Measurements from ENCODE around the gene RPH3AL.

GRCh38 chr17:349666-350065, 2.9 kb downstream of the RPH3AL start:
- TF ChIP-seq POLR2A (IDR thresholded peaks at IDR 0.05) = no peak
- TF ChIP-seq, protein P1, sequence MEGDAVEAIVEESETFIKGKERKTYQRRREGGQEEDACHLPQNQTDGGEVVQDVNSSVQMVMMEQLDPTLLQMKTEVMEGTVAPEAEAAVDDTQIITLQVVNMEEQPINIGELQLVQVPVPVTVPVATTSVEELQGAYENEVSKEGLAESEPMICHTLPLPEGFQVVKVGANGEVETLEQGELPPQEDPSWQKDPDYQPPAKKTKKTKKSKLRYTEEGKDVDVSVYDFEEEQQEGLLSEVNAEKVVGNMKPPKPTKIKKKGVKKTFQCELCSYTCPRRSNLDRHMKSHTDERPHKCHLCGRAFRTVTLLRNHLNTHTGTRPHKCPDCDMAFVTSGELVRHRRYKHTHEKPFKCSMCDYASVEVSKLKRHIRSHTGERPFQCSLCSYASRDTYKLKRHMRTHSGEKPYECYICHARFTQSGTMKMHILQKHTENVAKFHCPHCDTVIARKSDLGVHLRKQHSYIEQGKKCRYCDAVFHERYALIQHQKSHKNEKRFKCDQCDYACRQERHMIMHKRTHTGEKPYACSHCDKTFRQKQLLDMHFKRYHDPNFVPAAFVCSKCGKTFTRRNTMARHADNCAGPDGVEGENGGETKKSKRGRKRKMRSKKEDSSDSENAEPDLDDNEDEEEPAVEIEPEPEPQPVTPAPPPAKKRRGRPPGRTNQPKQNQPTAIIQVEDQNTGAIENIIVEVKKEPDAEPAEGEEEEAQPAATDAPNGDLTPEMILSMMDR (IDR thresholded peaks at IDR 0.05) = no peak

Measured in right lobe of liver (tissue), 4 donors.